Measurements from ENCODE around the gene SLC22A23. TPM values are rescaled to one million over a fixed set of nuclear protein-coding genes. Genes with fewer than 3 reads are reported as not detected.

Gene SLC22A23
- total RNA-seq, 1 donor: 18.1 TPM

DNA sequence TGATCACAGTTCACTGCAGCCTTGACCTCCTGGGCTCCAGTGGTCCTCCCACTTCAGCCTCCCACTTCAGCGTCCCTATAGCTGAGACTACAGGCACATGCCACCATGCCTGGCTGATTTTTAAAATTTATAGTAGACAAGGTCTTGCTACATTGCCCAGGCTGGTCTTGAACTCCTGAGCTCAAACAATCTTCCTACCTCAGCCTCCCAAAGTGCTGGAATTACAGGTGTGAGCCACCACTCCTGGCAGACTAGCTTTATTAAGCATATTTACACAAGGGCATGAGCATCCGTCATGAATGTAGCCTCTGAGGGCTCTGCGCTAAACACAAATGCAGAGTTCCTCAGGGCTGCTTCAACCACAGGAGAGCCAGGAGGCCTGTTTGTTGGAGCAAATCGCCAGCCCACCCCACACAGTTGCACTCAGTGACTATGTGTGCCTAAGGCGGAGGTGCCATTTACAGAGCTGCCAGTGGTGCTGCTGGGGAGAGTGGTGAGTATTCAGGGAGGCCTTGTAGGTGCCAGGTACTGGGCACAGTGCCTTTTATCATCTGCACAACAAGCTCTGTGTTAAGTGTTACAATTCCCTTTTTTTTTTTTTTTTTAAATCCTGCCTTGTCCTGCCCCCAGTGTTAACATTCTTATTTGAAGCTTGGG, 119.9 kb downstream of the SLC22A23 start:
- H3K27me3 ChIP-seq (ENCODE audit: insufficient read depth, low read length): no peaks in the 10 kb centered on the region
- no peaks in the 10 kb centered on the region for H3K9me3 ChIP-seq (ENCODE audit: low read depth, low read length)
- no peaks in the 10 kb centered on the region for H3K36me3 ChIP-seq (ENCODE audit: insufficient read depth, low read length)
- DNase-seq (ENCODE audit: insufficient read length, low spot score, missing footprints): no peak
- TF ChIP-seq, protein P1, sequence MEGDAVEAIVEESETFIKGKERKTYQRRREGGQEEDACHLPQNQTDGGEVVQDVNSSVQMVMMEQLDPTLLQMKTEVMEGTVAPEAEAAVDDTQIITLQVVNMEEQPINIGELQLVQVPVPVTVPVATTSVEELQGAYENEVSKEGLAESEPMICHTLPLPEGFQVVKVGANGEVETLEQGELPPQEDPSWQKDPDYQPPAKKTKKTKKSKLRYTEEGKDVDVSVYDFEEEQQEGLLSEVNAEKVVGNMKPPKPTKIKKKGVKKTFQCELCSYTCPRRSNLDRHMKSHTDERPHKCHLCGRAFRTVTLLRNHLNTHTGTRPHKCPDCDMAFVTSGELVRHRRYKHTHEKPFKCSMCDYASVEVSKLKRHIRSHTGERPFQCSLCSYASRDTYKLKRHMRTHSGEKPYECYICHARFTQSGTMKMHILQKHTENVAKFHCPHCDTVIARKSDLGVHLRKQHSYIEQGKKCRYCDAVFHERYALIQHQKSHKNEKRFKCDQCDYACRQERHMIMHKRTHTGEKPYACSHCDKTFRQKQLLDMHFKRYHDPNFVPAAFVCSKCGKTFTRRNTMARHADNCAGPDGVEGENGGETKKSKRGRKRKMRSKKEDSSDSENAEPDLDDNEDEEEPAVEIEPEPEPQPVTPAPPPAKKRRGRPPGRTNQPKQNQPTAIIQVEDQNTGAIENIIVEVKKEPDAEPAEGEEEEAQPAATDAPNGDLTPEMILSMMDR (IDR thresholded peaks at IDR 0.05; ENCODE audit: extremely low read depth, low read depth, low read length): no peak
- H3K4me1 ChIP-seq (ENCODE audit: insufficient read depth, low read length): peaks cover 43% of the 10 kb centered on the region
- H3K79me2 ChIP-seq (ENCODE audit: insufficient read depth, low read length): peaks cover 2% of the 10 kb centered on the region
- no peak overlapping the region for H3K27ac ChIP-seq (ENCODE audit: low read depth, low read length)
- H2AFZ ChIP-seq (ENCODE audit: low read length): no peak overlapping the region
- H4K20me1 ChIP-seq (ENCODE audit: insufficient read depth, low read length): no peaks in the 10 kb centered on the region
- no peak overlapping the region for H3K4me2 ChIP-seq (ENCODE audit: insufficient read depth, low read length)
- no peak overlapping the region for H3K4me3 ChIP-seq (ENCODE audit: insufficient read depth, low read length)

DNA sequence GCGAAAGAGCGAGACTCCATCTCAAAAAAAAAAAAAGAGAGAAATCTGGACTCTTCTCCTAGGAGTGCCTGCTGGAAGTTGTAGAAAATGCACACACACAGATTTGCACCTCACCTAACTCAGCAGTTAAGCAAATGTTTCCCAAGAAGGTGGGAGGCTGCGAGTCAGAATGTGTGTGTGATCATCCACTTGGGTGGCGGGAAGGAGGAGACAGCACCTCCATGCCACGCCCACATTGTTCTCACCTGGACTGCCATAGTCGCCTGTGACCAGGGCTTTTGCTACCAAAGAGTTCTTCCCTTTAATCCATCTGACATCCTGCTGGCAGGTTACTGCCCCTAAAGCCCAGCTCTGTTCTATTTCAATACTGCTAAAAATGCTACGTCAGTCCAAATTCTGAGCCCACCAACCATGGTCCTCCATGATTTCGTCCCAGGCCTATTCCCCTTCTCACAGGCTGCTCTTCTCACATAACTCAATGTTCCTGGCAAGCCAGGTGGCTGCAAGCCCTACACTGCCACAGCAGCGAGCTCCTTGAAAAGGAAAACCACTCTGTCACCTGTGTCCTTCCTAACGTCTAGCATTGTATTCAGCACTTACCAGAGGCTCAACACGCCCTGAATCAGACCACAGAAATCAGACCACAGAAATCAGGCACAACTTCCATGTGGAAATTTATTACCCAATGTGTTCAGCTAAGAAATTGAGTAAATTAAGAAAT, 120.6 kb downstream of the SLC22A23 start:
- Histone ChIP-seq H3K4me2 (ENCODE audit: insufficient read depth, low read length) (no peak overlapping the region), H3K36me3 (ENCODE audit: insufficient read depth, low read length) (no peaks in the 10 kb centered on the region), H3K4me3 (ENCODE audit: insufficient read depth, low read length) (no peak overlapping the region), H4K20me1 (ENCODE audit: insufficient read depth, low read length) (no peaks in the 10 kb centered on the region), H3K27ac (ENCODE audit: low read depth, low read length) (no peak overlapping the region), H2AFZ (ENCODE audit: low read length) (no peak overlapping the region), H3K79me2 (ENCODE audit: insufficient read depth, low read length) (peaks cover 2% of the 10 kb centered on the region), H3K4me1 (ENCODE audit: insufficient read depth, low read length) (peaks cover 38% of the 10 kb centered on the region), H3K27me3 (ENCODE audit: insufficient read depth, low read length) (no peaks in the 10 kb centered on the region), H3K9me3 (ENCODE audit: low read depth, low read length) (no peaks in the 10 kb centered on the region)
- TF ChIP-seq, protein P1 (IDR thresholded peaks at IDR 0.05; ENCODE audit: extremely low read depth, low read depth, low read length): no peak
- no peak for DNase-seq (ENCODE audit: insufficient read length, low spot score, missing footprints)

DNA sequence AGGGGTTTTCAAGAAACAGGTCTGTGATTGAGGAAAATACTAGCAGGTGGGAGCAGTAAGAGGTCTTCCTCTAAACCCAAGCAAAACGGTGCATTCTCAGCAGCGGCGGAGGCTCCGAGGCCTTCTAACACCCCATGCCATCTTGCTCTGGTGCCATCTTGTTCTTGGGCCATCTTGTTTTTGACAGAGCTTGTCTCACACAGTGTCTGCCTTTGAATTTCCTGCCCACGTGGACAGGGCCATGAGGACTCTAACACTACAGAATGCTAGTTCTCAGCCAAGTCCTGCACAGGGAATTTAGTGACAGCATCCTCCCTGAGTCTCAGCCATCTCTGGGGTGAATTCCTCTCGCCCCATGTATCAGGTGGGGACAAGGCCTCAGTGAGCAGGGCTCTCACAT, 121.7 kb downstream of the SLC22A23 start:
- Histone ChIP-seq H3K27ac (ENCODE audit: low read depth, low read length) (no peak overlapping the region), H3K4me3 (ENCODE audit: insufficient read depth, low read length) (no peak overlapping the region), H3K79me2 (ENCODE audit: insufficient read depth, low read length) (peaks cover 2% of the 10 kb centered on the region), H2AFZ (ENCODE audit: low read length) (no peak overlapping the region), H4K20me1 (ENCODE audit: insufficient read depth, low read length) (no peaks in the 10 kb centered on the region), H3K4me1 (ENCODE audit: insufficient read depth, low read length) (peaks cover 27% of the 10 kb centered on the region), H3K27me3 (ENCODE audit: insufficient read depth, low read length) (no peaks in the 10 kb centered on the region), H3K36me3 (ENCODE audit: insufficient read depth, low read length) (no peaks in the 10 kb centered on the region), H3K9me3 (ENCODE audit: low read depth, low read length) (no peaks in the 10 kb centered on the region), H3K4me2 (ENCODE audit: insufficient read depth, low read length) (no peak overlapping the region)
- TF ChIP-seq, protein P1 (IDR thresholded peaks at IDR 0.05; ENCODE audit: extremely low read depth, low read depth, low read length): no peak
- no peak for DNase-seq (ENCODE audit: insufficient read length, low spot score, missing footprints)

DNA sequence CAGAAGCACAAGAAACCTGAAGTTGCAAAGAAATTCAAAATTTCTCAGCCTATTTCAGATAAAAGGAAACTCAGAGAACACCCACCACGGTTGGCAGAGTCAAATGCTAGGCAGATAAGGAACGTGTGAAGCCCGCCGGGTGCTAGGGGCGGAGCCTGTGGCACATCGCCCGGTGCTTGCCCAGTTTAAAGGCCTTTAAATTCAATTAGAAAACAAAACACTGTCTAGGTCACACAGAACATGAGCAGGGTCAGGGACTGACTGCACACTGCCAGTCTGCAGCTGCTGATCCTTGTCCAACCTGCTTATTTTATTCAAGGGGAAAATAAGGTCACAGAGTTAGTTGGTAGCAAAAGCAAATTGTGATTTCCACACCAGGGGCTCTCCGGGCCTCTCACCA, 122.3 kb downstream of the SLC22A23 start:
- Histone ChIP-seq H3K4me3 (ENCODE audit: insufficient read depth, low read length) (no peak overlapping the region), H3K27ac (ENCODE audit: low read depth, low read length) (no peak overlapping the region), H3K79me2 (ENCODE audit: insufficient read depth, low read length) (peaks cover 2% of the 10 kb centered on the region), H3K4me2 (ENCODE audit: insufficient read depth, low read length) (no peak overlapping the region), H2AFZ (ENCODE audit: low read length) (no peak overlapping the region), H3K9me3 (ENCODE audit: low read depth, low read length) (no peaks in the 10 kb centered on the region), H3K4me1 (ENCODE audit: insufficient read depth, low read length) (peaks cover 22% of the 10 kb centered on the region), H4K20me1 (ENCODE audit: insufficient read depth, low read length) (no peaks in the 10 kb centered on the region), H3K36me3 (ENCODE audit: insufficient read depth, low read length) (no peaks in the 10 kb centered on the region), H3K27me3 (ENCODE audit: insufficient read depth, low read length) (no peaks in the 10 kb centered on the region)
- TF ChIP-seq, protein P1 (IDR thresholded peaks at IDR 0.05; ENCODE audit: extremely low read depth, low read depth, low read length): no peak
- DNase-seq (ENCODE audit: insufficient read length, low spot score, missing footprints): no peak

All from osteoblast (primary cell).